Colonic mucosa (tissue), 4 donors: ENCODE results near the gene GABRA5. TPM values are rescaled to one million over a fixed set of nuclear protein-coding genes. Genes with fewer than 3 reads are reported as not detected.

Experiments
- DNase-seq: peaks from one replicate; pipeline ENCODE4 v3.0.0-alpha.2; 2020
- H3K27ac ChIP-seq: fragments of 200-600 bp; one replicate; pipeline ENCODE4 v1.8.0; 2021
- H3K27me3 ChIP-seq: fragments of 200-600 bp; one replicate; pipeline ENCODE4 v1.8.0; 2021
- H3K36me3 ChIP-seq: fragments of 200-600 bp; one replicate; pipeline ENCODE4 v1.8.0; 2021
- H3K4me1 ChIP-seq: fragments of 200-600 bp; one replicate; pipeline ENCODE4 v1.8.0; 2021; ENCODE audit warnings: mild to moderate bottlenecking
- H3K4me3 ChIP-seq: fragments of 200-600 bp; one replicate; pipeline ENCODE4 v1.8.0; 2021
- H3K9ac ChIP-seq, 2 donors: one replicate each; pipeline ENCODE4 v1.7.0; 2013; ENCODE audit warnings: control low read depth in 2 of 2, low read depth in 2 of 2, low read length in 2 of 2
- H3K9me3 ChIP-seq: fragments of 200-600 bp; one replicate; pipeline ENCODE4 v1.8.0; 2021
- CTCF ChIP-seq: fragments of 200-600 bp; IDR thresholded peaks from one replicate; pipeline ENCODE4 v1.8.0; 2022; ENCODE audit warnings: antibody characterized with exemption, mild to moderate bottlenecking
- intact Hi-C: fragments of 100-400 bp; cut with DNase I; formaldehyde crosslinking; loops from one replicate; pipeline ENCODE4 v1.14.1; 2022
- total RNA-seq, 2 donors: library from RNA; stranded (reverse); fragmentation: NEBNext Ultra II Directional in 1 of 2; extraction: Animal tissue kit (Norgen Biotek cat#: 25700) in 1 of 2; gene quantifications; one replicate each; pipeline ENCODE4 v1.2.1, GENCODE V29; 2021
- donor health status: healthy.
- donor health status: DM: no; HTN: no; CAD: no.
- donor health status: DM: no; HTN: no; CAD: no.

GABRA5 gene
- total RNA-seq, 2 donors from 2014 or later = not detected

- Histone ChIP-seq H3K9me3 (no peaks in the 10 kb centered on the region), H3K27me3 (no peaks in the 10 kb centered on the region), H3K27ac (no peak overlapping the region), H3K4me1 (no peaks in the 10 kb centered on the region), H3K9ac (no peak overlapping the region), H3K4me3 (no peak overlapping the region), H3K36me3 (no peaks in the 10 kb centered on the region)
- DNase-seq = no peak
- intact Hi-C loops = loop anchor here (10.0 kb wide), 1 partner anchor 1245 kb away; no protein-coding TSS in a partner anchor
- no peak for TF ChIP-seq CTCF
Measured at GRCh38 chr15:26879706-26880105, 12.8 kb downstream of the GABRA5 start.

GRCh38 chr15:26882112-26882511 is 15.2 kb downstream of the GABRA5 start:
- Histone ChIP-seq H3K9ac (no peak overlapping the region), H3K4me1 (no peaks in the 10 kb centered on the region), H3K27ac (no peak overlapping the region), H3K27me3 (no peaks in the 10 kb centered on the region), H3K9me3 (no peaks in the 10 kb centered on the region), H3K4me3 (no peak overlapping the region), H3K36me3 (no peaks in the 10 kb centered on the region)
- intact Hi-C loops = loop anchor here (10.0 kb wide), 1 partner anchor 1243 kb away; no protein-coding TSS in a partner anchor
- DNase-seq = no peak
- no peak for TF ChIP-seq CTCF

- H3K27me3 ChIP-seq = no peaks in the 10 kb centered on the region
- no peak overlapping the region for H3K9ac ChIP-seq
- no peaks in the 10 kb centered on the region for H3K36me3 ChIP-seq
- no peaks in the 10 kb centered on the region for H3K4me1 ChIP-seq
- H3K9me3 ChIP-seq = no peaks in the 10 kb centered on the region
- H3K27ac ChIP-seq = no peak overlapping the region
- TF ChIP-seq CTCF = no peak
- intact Hi-C loops = loop anchor here (10.0 kb wide), 1 partner anchor 1242 kb away; no protein-coding TSS in a partner anchor
- H3K4me3 ChIP-seq = no peak overlapping the region
- no peak for DNase-seq
Measured at GRCh38 chr15:26882616-26883365, 15.9 kb downstream of the GABRA5 start.

GRCh38 chr15:26883466-26883865 is 16.6 kb downstream of the GABRA5 start:
- Histone ChIP-seq H3K27ac (no peak overlapping the region), H3K4me3 (no peak overlapping the region), H3K9me3 (no peaks in the 10 kb centered on the region), H3K36me3 (no peaks in the 10 kb centered on the region), H3K27me3 (no peaks in the 10 kb centered on the region), H3K9ac (no peak overlapping the region), H3K4me1 (no peaks in the 10 kb centered on the region)
- no peak for TF ChIP-seq CTCF
- intact Hi-C loops = loop anchor here (10.0 kb wide), 1 partner anchor 1241 kb away; no protein-coding TSS in a partner anchor
- DNase-seq = no peak

GRCh38 chr15:26886566-26886965 is 19.7 kb downstream of the GABRA5 start:
- Histone ChIP-seq H3K4me1 (no peaks in the 10 kb centered on the region), H3K9ac (no peak overlapping the region), H3K27me3 (no peaks in the 10 kb centered on the region), H3K9me3 (no peaks in the 10 kb centered on the region), H3K36me3 (no peaks in the 10 kb centered on the region), H3K27ac (no peak overlapping the region), H3K4me3 (no peak overlapping the region)
- DNase-seq = no peak
- intact Hi-C loops = loop anchor here (5.0 to 10.0 kb wide), 2 partner anchors 131 to 1238 kb away; no protein-coding TSS in a partner anchor
- no peak for TF ChIP-seq CTCF
